ENCODE measurements around the gene GRWD1. TPM values are rescaled to one million over a fixed set of nuclear protein-coding genes. Genes with fewer than 3 reads are reported as not detected.

GRWD1 gene
- total RNA-seq, 1 experiment from 2014 or later, result 64.8 TPM

DNA sequence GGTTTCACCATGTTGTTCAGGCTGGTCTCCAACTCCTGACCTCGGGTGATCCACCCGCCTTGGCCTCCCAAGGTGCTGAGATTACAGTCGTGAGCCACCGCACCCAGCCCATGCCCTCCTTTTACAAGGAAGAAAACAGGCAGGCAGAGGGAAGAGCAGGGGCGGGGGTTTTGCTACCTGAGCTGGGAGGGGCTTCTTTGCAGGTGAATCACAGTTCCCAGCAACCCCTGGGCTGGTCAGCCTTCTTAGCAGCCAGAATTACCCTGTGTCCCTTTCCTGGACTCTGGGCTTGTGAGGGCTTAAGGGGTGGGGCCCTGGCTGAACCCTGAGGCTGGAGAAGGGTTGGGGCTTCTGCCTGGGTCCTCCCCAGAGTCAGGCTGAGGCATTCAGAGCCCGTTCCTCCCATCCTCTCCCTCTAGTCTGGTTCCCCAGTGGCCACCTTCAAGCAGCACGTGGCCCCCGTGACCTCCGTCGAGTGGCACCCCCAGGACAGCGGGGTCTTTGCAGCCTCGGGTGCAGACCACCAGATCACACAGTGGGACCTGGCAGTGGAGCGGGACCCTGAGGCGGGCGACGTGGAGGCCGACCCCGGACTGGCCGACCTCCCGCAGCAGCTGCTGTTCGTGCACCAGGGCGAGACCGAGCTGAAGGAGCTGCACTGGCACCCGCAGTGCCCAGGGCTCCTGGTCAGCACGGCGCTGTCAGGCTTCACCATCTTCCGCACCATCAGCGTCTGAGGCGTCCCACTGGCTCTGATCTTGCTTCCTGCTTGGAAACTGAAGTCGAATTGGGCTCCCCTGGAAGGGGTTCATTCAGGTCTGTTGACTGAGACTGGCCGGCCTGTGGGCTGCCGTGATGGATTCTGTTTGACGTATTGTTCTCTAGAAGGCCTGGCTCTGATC is 6.8 kb downstream of the GRWD1 start:
- ChIA-PET POLR2A (no interaction called here), RAD21 (ENCODE audit: low non-redundant PET in 1 of 2, low total read pairs in 2 of 2, uncharacterized antibody in 2 of 2, unreplicated experiment in 2 of 2) (no interaction called here), CTCF (no interaction called here)
- no peak overlapping the region; the same call in 1 of the 2 replicates for H3K27ac ChIP-seq (ENCODE audit: low read depth, low read length)
- intact Hi-C loops (cut with micrococcal nuclease), result no loop called here
- peaks cover 85% of the 10 kb centered on the region for H3K79me2 ChIP-seq (ENCODE audit: insufficient read depth, low read length)
- TF ChIP-seq, protein P1, sequence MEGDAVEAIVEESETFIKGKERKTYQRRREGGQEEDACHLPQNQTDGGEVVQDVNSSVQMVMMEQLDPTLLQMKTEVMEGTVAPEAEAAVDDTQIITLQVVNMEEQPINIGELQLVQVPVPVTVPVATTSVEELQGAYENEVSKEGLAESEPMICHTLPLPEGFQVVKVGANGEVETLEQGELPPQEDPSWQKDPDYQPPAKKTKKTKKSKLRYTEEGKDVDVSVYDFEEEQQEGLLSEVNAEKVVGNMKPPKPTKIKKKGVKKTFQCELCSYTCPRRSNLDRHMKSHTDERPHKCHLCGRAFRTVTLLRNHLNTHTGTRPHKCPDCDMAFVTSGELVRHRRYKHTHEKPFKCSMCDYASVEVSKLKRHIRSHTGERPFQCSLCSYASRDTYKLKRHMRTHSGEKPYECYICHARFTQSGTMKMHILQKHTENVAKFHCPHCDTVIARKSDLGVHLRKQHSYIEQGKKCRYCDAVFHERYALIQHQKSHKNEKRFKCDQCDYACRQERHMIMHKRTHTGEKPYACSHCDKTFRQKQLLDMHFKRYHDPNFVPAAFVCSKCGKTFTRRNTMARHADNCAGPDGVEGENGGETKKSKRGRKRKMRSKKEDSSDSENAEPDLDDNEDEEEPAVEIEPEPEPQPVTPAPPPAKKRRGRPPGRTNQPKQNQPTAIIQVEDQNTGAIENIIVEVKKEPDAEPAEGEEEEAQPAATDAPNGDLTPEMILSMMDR (IDR thresholded peaks at IDR 0.05 in 2 of 3, conservative IDR thresholded peaks at IDR 0.05 in 1 of 3; ENCODE audit: borderline replicate concordance in 1 of 3, insufficient read depth in 1 of 3, low read depth in 2 of 3, low read length in 2 of 3), result no peak
- TF ChIP-seq SRF (IDR thresholded peaks at IDR 0.05; ENCODE audit: low read depth), result no peak
- TF ChIP-seq, protein P2, sequence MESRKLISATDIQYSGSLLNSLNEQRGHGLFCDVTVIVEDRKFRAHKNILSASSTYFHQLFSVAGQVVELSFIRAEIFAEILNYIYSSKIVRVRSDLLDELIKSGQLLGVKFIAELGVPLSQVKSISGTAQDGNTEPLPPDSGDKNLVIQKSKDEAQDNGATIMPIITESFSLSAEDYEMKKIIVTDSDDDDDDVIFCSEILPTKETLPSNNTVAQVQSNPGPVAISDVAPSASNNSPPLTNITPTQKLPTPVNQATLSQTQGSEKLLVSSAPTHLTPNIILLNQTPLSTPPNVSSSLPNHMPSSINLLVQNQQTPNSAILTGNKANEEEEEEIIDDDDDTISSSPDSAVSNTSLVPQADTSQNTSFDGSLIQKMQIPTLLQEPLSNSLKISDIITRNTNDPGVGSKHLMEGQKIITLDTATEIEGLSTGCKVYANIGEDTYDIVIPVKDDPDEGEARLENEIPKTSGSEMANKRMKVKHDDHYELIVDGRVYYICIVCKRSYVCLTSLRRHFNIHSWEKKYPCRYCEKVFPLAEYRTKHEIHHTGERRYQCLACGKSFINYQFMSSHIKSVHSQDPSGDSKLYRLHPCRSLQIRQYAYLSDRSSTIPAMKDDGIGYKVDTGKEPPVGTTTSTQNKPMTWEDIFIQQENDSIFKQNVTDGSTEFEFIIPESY (IDR thresholded peaks at IDR 0.05; ENCODE audit: extremely low read depth, insufficient replicate concordance, low read length), result no peak
- TF ChIP-seq FOSL1 (IDR thresholded peaks at IDR 0.05; ENCODE audit: low read depth), result no peak
- no peak for TF ChIP-seq POLR2AphosphoS5 (IDR thresholded peaks at IDR 0.05; ENCODE audit: low read depth, low read length)
- TF ChIP-seq, protein P3, sequence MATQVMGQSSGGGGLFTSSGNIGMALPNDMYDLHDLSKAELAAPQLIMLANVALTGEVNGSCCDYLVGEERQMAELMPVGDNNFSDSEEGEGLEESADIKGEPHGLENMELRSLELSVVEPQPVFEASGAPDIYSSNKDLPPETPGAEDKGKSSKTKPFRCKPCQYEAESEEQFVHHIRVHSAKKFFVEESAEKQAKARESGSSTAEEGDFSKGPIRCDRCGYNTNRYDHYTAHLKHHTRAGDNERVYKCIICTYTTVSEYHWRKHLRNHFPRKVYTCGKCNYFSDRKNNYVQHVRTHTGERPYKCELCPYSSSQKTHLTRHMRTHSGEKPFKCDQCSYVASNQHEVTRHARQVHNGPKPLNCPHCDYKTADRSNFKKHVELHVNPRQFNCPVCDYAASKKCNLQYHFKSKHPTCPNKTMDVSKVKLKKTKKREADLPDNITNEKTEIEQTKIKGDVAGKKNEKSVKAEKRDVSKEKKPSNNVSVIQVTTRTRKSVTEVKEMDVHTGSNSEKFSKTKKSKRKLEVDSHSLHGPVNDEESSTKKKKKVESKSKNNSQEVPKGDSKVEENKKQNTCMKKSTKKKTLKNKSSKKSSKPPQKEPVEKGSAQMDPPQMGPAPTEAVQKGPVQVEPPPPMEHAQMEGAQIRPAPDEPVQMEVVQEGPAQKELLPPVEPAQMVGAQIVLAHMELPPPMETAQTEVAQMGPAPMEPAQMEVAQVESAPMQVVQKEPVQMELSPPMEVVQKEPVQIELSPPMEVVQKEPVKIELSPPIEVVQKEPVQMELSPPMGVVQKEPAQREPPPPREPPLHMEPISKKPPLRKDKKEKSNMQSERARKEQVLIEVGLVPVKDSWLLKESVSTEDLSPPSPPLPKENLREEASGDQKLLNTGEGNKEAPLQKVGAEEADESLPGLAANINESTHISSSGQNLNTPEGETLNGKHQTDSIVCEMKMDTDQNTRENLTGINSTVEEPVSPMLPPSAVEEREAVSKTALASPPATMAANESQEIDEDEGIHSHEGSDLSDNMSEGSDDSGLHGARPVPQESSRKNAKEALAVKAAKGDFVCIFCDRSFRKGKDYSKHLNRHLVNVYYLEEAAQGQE (IDR thresholded peaks at IDR 0.05; ENCODE audit: low read depth), result no peak
- TF ChIP-seq ZNF274 (IDR thresholded peaks at IDR 0.05; ENCODE audit: low read depth, low read length), result no peak
- no peak for TF ChIP-seq EZH2 (IDR thresholded peaks at IDR 0.05)
- TF ChIP-seq TCF7L2 (IDR thresholded peaks at IDR 0.05; ENCODE audit: borderline replicate concordance, extremely low read depth, insufficient read depth, insufficient read length), result no peak
- TF ChIP-seq EZH2phosphoT487 (IDR thresholded peaks at IDR 0.05; ENCODE audit: borderline replicate concordance), result no peak
- no peaks in the 10 kb centered on the region for H3K9me3 ChIP-seq (ENCODE audit: control insufficient read depth in 1 of 2, insufficient read depth in 1 of 2, low read depth in 1 of 2, low read length in 2 of 2)
- no peak overlapping the region for H3K4me3 ChIP-seq (replicated peaks in 1 of 2; ENCODE audit: low read depth in 1 of 2, low read length in 2 of 2)
- H3K27me3 ChIP-seq (ENCODE audit: insufficient read depth, low read length), result no peaks in the 10 kb centered on the region
- H4K20me1 ChIP-seq (ENCODE audit: insufficient read depth), result no peaks in the 10 kb centered on the region; the same call in 1 of the 2 replicates
- ATAC-seq (peak; percentile 51; the same call in 1 of the 2 replicates), DNase-seq (ENCODE audit: low read depth, low spot score) (no peak)
- no peak overlapping the region for H3K9ac ChIP-seq (ENCODE audit: low read length)
- H3K36me3 ChIP-seq (ENCODE audit: control insufficient read depth in 1 of 2, insufficient read depth in 2 of 2, low read length in 2 of 2), result peaks cover 33 to 85% of the 10 kb centered on the region in 2 experiments
- no TSS peak for BruUV-seq (replicated peaks)
- no peak overlapping the region for H2AFZ ChIP-seq (ENCODE audit: low read depth, low read length, poor library complexity, severe bottlenecking)
- no peaks in the 10 kb centered on the region for H3K9me2 ChIP-seq (ENCODE audit: insufficient read depth)
- no peaks in the 10 kb centered on the region; a peak in 1 of 4 replicates for H3K4me1 ChIP-seq (ENCODE audit: control insufficient read depth in 1 of 2, insufficient read depth in 2 of 2, low read length in 2 of 2)
- H3K4me2 ChIP-seq (ENCODE audit: low read length), result no peak overlapping the region
